AG04449 (cell line): Measurements from ENCODE around the gene DDX31.

ENCODE experiments used
- CTCF ChIA-PET: fragments of 350-600 bp; formaldehyde crosslinking; extraction: SDS; loops from one replicate; lab custom pipeline; 2021; ENCODE audit warnings: antibody characterized with exemption; lab: Yijun Ruan, JAX
- POLR2A ChIA-PET: fragments of 400-600, 350-600 bp; formaldehyde crosslinking; extraction: SDS; loops from one replicate; lab custom pipeline; 2020; ENCODE audit warnings: antibody characterized with exemption, inconsistent platforms; lab: Yijun Ruan, JAX
- DNase-seq: peaks from one replicate; pipeline ENCODE4 v3.0.0-alpha.2; 2010; ENCODE audit warnings: low read depth, low spot score
- H3K4me3 ChIP-seq: 2 replicates; pipeline ENCODE4 v1.5.1; 2011; ENCODE audit warnings: low read depth, mild to moderate bottlenecking, control low read depth, low read length
- TF ChIP-seq, protein P1 (sequence below): IDR thresholded peaks from one replicate; pipeline ENCODE4 v1.5.1; 2011; ENCODE audit warnings: mild to moderate bottlenecking, moderate library complexity, low read length, control low read depth, inconsistent platforms; ENCODE audit not compliant: insufficient read depth; ENCODE audit errors: missing control alignments

DDX31 gene

DNA sequence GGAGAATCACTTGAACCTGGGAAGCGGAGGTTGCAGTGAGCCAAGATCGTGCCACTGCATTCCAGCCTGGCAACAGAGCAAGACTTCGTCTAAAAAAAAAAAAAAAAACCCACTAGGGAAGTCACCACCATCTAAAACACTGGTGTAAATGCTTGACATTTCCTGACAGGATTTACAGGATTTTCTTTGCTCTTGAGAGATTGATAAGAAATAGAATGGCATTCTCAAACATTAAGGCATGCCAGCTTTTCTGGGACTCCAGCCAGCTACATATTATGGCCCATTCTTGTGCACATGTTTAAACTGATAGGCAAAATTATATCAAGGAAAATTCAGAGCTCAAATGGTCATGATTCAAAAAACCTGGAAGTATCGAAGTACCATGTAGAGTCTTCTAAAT, 29.2 kb upstream of the DDX31 start:
- DNase-seq: no peak
- TF ChIP-seq, protein P1, sequence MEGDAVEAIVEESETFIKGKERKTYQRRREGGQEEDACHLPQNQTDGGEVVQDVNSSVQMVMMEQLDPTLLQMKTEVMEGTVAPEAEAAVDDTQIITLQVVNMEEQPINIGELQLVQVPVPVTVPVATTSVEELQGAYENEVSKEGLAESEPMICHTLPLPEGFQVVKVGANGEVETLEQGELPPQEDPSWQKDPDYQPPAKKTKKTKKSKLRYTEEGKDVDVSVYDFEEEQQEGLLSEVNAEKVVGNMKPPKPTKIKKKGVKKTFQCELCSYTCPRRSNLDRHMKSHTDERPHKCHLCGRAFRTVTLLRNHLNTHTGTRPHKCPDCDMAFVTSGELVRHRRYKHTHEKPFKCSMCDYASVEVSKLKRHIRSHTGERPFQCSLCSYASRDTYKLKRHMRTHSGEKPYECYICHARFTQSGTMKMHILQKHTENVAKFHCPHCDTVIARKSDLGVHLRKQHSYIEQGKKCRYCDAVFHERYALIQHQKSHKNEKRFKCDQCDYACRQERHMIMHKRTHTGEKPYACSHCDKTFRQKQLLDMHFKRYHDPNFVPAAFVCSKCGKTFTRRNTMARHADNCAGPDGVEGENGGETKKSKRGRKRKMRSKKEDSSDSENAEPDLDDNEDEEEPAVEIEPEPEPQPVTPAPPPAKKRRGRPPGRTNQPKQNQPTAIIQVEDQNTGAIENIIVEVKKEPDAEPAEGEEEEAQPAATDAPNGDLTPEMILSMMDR: no peak
- H3K4me3 ChIP-seq: no peak overlapping the region
- POLR2A ChIA-PET: interaction anchor here (0.6 kb wide), 1 partner anchor 51 kb away, joined by 3 read pairs; no protein-coding TSS in a partner anchor
- CTCF ChIA-PET: interaction anchor here (1.6 to 2.5 kb wide), 2 partner anchors 25 to 192 kb away, joined by 4 to 10 read pairs; no protein-coding TSS in a partner anchor

DNA sequence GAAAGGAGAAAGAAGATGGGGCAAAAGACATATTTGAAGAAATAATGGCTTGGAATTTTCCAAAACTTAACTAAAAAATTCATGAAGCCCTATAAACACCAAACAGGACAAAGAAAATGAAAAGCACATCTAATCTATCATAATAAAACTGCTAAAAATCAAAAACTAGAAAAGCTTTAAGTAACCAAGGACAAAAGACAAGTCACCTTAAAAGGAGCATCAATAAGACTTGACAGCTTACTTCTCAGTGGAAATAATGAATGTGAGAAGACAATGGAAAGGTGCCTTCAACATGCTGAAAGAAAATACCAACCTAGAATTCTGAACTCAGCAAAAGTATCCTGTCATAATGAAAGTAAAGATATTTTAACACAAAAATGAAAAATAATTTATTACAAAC, 27.4 kb upstream of the DDX31 start:
- ChIA-PET POLR2A (no interaction called here), CTCF (no interaction called here)
- no peak for DNase-seq
- no peak overlapping the region for H3K4me3 ChIP-seq
- TF ChIP-seq, protein P1: no peak

DNA sequence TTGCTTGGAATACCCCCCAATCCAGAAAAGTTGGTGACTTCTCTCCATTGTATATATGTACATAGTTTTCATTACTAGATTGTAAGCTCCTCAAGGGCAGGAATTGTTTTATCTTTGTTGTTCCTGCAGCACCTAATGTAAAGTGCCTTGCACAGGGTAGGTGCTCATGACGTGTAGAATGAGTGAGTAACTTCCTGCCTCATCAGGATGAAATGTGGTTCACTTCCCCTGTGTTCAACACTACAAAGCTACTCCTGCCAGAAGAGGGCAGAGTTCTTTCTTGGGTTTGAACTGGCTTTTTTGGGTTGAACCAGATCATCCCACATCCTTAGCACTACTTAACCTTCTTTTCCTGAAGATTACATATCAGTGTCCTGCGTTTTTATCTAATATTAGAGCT, 24.4 kb upstream of the DDX31 start:
- TF ChIP-seq, protein P1: no peak
- CTCF ChIA-PET: no interaction called here
- POLR2A ChIA-PET: no interaction called here
- H3K4me3 ChIP-seq: no peak overlapping the region
- no peak for DNase-seq

DNA sequence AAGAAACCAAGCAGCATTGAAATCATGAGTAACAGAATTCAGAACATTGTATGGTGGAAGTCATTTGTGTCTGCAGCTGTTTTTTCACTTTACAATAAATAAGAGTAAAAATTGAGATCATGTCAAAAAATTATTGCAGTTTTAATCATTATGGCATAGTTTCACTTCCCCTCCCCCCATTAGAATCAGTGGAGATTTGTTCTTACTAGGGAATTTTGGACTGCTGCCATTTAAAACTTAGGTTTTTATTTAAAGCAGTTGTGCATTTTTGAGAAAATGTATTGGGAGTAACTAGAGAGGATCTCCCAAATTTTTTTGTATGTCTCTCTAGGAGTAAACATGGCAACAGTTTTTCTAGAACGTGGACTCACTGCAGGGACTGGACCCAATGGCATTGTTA, 20.9 kb upstream of the DDX31 start:
- ChIA-PET CTCF (no interaction called here), POLR2A (no interaction called here)
- no peak overlapping the region for H3K4me3 ChIP-seq
- TF ChIP-seq, protein P1: no peak
- no peak for DNase-seq

DNA sequence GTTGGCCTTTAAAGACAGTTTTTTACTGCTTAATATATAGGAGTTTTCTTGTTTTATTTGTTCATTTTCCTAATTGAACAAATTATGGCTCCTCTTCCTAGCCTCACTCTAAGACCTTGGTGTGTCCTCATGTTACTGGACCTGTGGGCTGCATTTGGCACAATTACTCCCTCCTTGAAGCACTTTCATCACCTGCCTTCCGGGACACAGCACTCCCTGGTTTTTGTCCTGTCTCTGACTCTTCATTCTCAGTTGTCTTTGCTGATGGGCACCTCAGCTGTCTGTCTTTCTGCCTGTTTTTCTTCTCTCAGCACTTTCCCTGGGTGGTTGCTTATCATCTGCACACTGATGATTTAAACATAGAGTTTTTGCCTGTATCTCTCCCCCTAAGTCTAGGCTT, 14.1 kb upstream of the DDX31 start:
- ChIA-PET POLR2A (no interaction called here), CTCF (interaction anchor here (0.7 kb wide), 1 partner anchor 10 kb away, joined by 3 read pairs; no protein-coding TSS in a partner anchor)
- DNase-seq: no peak
- H3K4me3 ChIP-seq: no peak overlapping the region
- TF ChIP-seq, protein P1: no peak

DNA sequence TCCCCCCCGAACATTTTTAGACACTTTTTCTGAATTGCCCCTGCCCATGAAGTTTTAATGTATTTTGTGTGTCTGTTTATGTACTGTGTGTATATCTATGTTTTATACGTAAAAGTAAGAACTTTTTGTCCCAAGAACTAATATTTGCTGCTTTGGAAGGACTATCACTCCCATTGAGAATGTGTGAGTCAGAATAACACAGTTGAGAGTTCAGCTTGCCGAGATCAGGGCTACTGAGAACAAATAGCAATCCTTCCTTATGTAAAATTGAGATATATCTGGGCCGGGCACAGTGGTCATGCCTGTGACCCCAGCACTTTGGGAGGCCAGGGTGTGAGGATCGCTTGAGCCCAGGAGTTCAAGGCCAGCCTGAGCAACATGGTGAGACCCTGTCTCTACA, 11.8 kb upstream of the DDX31 start:
- ChIA-PET POLR2A (no interaction called here), CTCF (interaction anchor here (1.0 kb wide), 1 partner anchor 10 kb away, joined by 3 read pairs; no protein-coding TSS in a partner anchor)
- no peak overlapping the region for H3K4me3 ChIP-seq

More for the DNA sequence above, 11.8 kb upstream of the DDX31 start:
- DNase-seq: no peak
- TF ChIP-seq, protein P1: no peak
